Left ventricle myocardium inferior (tissue), 1 donor: ENCODE measurements around the gene COL25A1. TPM values are rescaled to one million over a fixed set of nuclear protein-coding genes. Genes with fewer than 3 reads are reported as not detected.
"Not testable (repeated sequence)": the region's sequence is repeated elsewhere in the genome, so short reads cannot be mapped to it uniquely, and the experiment has no call there.

ENCODE experiments used
- DNase-seq: peaks from one replicate; pipeline ENCODE4 v3.0.0-alpha.2; 2020
- H3K27ac ChIP-seq: fragments of 200-600 bp; replicated peaks from 2 replicates; pipeline ENCODE4 v1.8.0; 2021
- H3K27me3 ChIP-seq: fragments of 200-600 bp; 2 replicates; pipeline ENCODE4 v1.8.0; 2021; ENCODE audit warnings: low read depth
- H3K36me3 ChIP-seq: fragments of 200-600 bp; 2 replicates; pipeline ENCODE4 v1.8.0; 2021
- H3K4me1 ChIP-seq: fragments of 200-600 bp; 2 replicates; pipeline ENCODE4 v1.8.0; 2021
- H3K4me3 ChIP-seq: fragments of 200-600 bp; 2 replicates; pipeline ENCODE4 v1.8.0; 2021; ENCODE audit warnings: mild to moderate bottlenecking, moderate library complexity
- H3K9me3 ChIP-seq: fragments of 200-600 bp; replicated peaks from 2 replicates; pipeline ENCODE4 v1.8.0; 2021
- CTCF ChIP-seq: fragments of 200-600 bp; IDR thresholded peaks from 2 replicates; pipeline ENCODE4 v1.8.0; 2021; ENCODE audit warnings: antibody characterized with exemption, mild to moderate bottlenecking, borderline replicate concordance
- intact Hi-C: fragments of 100-400 bp; cut with micrococcal nuclease; formaldehyde crosslinking; loops from one replicate; pipeline ENCODE4 v1.11.0; 2022
- total RNA-seq: library from RNA; stranded (reverse); fragmentation: NEBNext Ultra II Directional; extraction: Animal tissue kit (Norgen Biotek cat#: 25700); gene quantifications from one replicate; pipeline ENCODE4 v1.2.1, GENCODE V29; 2021
- donor health status: DM: no; HTN: yes; CAD: no; lungs with severe emphysema.

Gene COL25A1
- total RNA-seq, 1 donor from 2014 or later: 0.77 TPM

- TF ChIP-seq CTCF: no peak
- no peak for DNase-seq
- intact Hi-C loops: no loop called here
- Histone ChIP-seq H3K4me3 (no peak overlapping the region), H3K27me3 (no peaks in the 10 kb centered on the region), H3K4me1 (no peaks in the 10 kb centered on the region), H3K9me3 (peaks cover 11% of the 10 kb centered on the region), H3K27ac (no peak overlapping the region), H3K36me3 (no peaks in the 10 kb centered on the region)
Measured at GRCh38 chr4:109027016-109027500, 275.4 kb downstream of the COL25A1 start.

- Histone ChIP-seq H3K4me3 (no peak overlapping the region), H3K9me3 (peaks cover 14% of the 10 kb centered on the region), H3K27ac (no peak overlapping the region), H3K27me3 (no peaks in the 10 kb centered on the region), H3K36me3 (no peaks in the 10 kb centered on the region), H3K4me1 (no peaks in the 10 kb centered on the region)
- no peak for TF ChIP-seq CTCF
- DNase-seq: no peak
- intact Hi-C loops: no loop called here
Measured at GRCh38 chr4:109026588-109026987, 275.9 kb downstream of the COL25A1 start.

GRCh38 chr4:109025471-109026076, 276.9 kb downstream of the COL25A1 start:
- Histone ChIP-seq H3K27me3 (no peaks in the 10 kb centered on the region), H3K9me3 (peaks cover 24% of the 10 kb centered on the region), H3K36me3 (no peaks in the 10 kb centered on the region), H3K27ac (no peak overlapping the region), H3K4me3 (no peak overlapping the region), H3K4me1 (no peaks in the 10 kb centered on the region)
- DNase-seq: no peak
- intact Hi-C loops: no loop called here
- TF ChIP-seq CTCF: no peak

- H3K27me3 ChIP-seq: no peaks in the 10 kb centered on the region
- no peaks in the 10 kb centered on the region for H3K36me3 ChIP-seq
- TF ChIP-seq CTCF: no peak
- H3K27ac ChIP-seq: no peak overlapping the region
- DNase-seq: no peak
- H3K4me3 ChIP-seq: no peak overlapping the region
- intact Hi-C loops: no loop called here
- H3K9me3 ChIP-seq: peaks cover 24% of the 10 kb centered on the region
- H3K4me1 ChIP-seq: no peaks in the 10 kb centered on the region
Measured at GRCh38 chr4:109022961-109023360, 279.5 kb downstream of the COL25A1 start.

- H3K27me3 ChIP-seq, intact Hi-C loops, DNase-seq, H3K36me3 ChIP-seq, H3K27ac ChIP-seq, H3K4me1 ChIP-seq, H3K4me3 ChIP-seq: not testable (repeated sequence)
- H3K9me3 ChIP-seq: peaks cover 26% of the 10 kb centered on the region
Measured at GRCh38 chr4:109021630-109022029, 280.8 kb downstream of the COL25A1 start.

GRCh38 chr4:109020861-109021260, 281.6 kb downstream of the COL25A1 start:
- no peaks in the 10 kb centered on the region for H3K4me1 ChIP-seq
- no peak overlapping the region for H3K4me3 ChIP-seq
- H3K9me3 ChIP-seq: peaks cover 33% of the 10 kb centered on the region
- H3K27me3 ChIP-seq: no peaks in the 10 kb centered on the region
- intact Hi-C loops: no loop called here
- H3K27ac ChIP-seq: no peak overlapping the region
- TF ChIP-seq CTCF: no peak
- no peaks in the 10 kb centered on the region for H3K36me3 ChIP-seq
- no peak for DNase-seq
